GM18870 (cell line): ENCODE results near the gene TRUB1.

Experiments
- ATAC-seq: cut with Tn5 transposase; IDR thresholded peaks from one replicate; pipeline ENCODE4 v1.9.1; 2021; ENCODE audit warnings: moderate library complexity; ENCODE audit not compliant: unreplicated experiment

The TRUB1 gene

GRCh38 chr10:115026746-115027140 is 88.7 kb downstream of the TRUB1 start:
- no peak for ATAC-seq
